ENCODE data around the gene LMTK3. TPM values are rescaled to one million over a fixed set of nuclear protein-coding genes. Genes with fewer than 3 reads are reported as not detected.
"Not testable (repeated sequence)": the region's sequence is repeated elsewhere in the genome, so short reads cannot be mapped to it uniquely, and the experiment has no call there.

Gene LMTK3
- total RNA-seq, 1 donor from 2014 or later: 12.7 TPM

DNA sequence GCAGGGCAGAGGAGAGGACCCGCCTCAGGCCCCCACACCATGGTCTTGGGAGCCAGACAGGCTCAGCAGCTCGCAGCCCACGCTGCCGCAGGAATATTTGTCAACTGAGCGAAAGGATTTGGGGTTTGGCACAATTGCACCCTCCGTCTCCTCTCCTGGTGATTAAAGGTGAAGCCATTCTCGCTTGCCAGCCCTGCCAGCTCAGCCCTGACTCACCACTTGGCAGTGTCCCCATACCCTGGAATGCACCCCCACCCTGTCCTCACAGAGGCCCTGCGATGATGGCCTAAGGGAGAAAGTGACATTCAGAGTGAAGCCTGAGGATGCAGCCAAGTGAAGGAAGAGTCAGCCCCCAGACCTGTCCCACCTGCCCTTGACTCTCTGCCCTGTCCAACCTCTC lies 23.7 kb downstream of the LMTK3 start:
- H3K36me3 Mint-ChIP-seq (ENCODE audit: insufficient read depth): peaks cover 5% of the 10 kb centered on the region
- H3K4me1 Mint-ChIP-seq (ENCODE audit: low read depth): peaks cover 11% of the 10 kb centered on the region
- TF ChIP-seq, protein P1, sequence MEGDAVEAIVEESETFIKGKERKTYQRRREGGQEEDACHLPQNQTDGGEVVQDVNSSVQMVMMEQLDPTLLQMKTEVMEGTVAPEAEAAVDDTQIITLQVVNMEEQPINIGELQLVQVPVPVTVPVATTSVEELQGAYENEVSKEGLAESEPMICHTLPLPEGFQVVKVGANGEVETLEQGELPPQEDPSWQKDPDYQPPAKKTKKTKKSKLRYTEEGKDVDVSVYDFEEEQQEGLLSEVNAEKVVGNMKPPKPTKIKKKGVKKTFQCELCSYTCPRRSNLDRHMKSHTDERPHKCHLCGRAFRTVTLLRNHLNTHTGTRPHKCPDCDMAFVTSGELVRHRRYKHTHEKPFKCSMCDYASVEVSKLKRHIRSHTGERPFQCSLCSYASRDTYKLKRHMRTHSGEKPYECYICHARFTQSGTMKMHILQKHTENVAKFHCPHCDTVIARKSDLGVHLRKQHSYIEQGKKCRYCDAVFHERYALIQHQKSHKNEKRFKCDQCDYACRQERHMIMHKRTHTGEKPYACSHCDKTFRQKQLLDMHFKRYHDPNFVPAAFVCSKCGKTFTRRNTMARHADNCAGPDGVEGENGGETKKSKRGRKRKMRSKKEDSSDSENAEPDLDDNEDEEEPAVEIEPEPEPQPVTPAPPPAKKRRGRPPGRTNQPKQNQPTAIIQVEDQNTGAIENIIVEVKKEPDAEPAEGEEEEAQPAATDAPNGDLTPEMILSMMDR (IDR thresholded peaks at IDR 0.05; ENCODE audit: unreplicated experiment): no peak
- DNase-seq (ENCODE audit: low spot score, unreplicated experiment): no peak
- peaks cover 40% of the 10 kb centered on the region for H3K27me3 Mint-ChIP-seq
- H3K4me3 Mint-ChIP-seq (ENCODE audit: low read depth): no peak overlapping the region
- peak overlapping the region; percentile 83 for H3K27ac Mint-ChIP-seq
- H3K9me3 Mint-ChIP-seq (ENCODE audit: low read depth): no peaks in the 10 kb centered on the region

DNA sequence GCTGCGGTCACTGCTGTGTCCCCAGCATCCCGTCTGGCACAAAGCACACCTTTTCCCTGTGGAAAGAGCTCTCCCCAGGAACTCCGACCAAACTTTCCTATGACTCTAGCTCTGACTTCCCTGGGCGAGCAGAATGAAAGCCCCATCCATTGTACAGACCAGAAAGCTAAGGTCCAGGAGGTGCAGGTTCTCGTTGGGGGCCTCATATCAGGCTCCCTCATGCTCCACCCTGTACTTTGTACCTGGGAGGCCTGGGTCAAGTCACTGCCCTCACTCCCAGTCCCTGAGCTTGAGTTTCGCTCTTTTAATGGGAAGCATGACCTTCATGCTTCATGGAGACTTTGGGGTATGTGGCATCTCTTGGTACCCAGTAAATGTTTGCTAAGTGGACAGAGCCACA lies 24.1 kb downstream of the LMTK3 start:
- no peak for DNase-seq (ENCODE audit: low spot score, unreplicated experiment)
- Mint-ChIP-seq H3K9me3 (ENCODE audit: low read depth) (no peaks in the 10 kb centered on the region), H3K36me3 (ENCODE audit: insufficient read depth) (peaks cover 5% of the 10 kb centered on the region), H3K27me3 (peaks cover 36% of the 10 kb centered on the region), H3K4me1 (ENCODE audit: low read depth) (peaks cover 10% of the 10 kb centered on the region), H3K4me3 (ENCODE audit: low read depth) (no peak overlapping the region), H3K27ac (no peak overlapping the region)
- TF ChIP-seq, protein P1 (IDR thresholded peaks at IDR 0.05; ENCODE audit: unreplicated experiment): no peak

DNA sequence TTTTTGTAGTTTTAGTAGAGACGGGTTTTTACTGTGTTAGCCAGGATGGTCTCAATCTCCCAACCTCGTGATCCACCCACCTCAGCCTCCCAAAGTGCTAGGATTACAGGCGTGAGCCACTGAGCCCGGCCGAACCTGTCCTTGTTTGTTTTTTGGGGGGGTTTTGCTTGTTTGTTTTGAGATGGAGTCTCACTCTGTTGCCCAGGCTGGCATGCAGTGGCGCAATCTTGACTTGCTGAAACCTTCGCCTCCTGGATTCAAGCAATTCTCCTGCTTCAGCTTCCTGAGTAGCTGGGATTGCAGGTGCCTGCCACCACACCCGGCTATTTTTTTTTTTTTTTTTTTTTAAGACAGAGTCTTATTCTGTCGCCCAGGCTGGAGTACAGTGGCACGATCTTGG lies 24.9 kb downstream of the LMTK3 start:
- Mint-ChIP-seq H3K27me3 (peaks cover 28% of the 10 kb centered on the region), H3K27ac (peak overlapping the region; percentile 43)
- H3K4me3 Mint-ChIP-seq (ENCODE audit: low read depth); H3K9me3 Mint-ChIP-seq (ENCODE audit: low read depth); DNase-seq (ENCODE audit: low spot score, unreplicated experiment); H3K36me3 Mint-ChIP-seq (ENCODE audit: insufficient read depth); H3K4me1 Mint-ChIP-seq (ENCODE audit: low read depth): not testable (repeated sequence)

DNA sequence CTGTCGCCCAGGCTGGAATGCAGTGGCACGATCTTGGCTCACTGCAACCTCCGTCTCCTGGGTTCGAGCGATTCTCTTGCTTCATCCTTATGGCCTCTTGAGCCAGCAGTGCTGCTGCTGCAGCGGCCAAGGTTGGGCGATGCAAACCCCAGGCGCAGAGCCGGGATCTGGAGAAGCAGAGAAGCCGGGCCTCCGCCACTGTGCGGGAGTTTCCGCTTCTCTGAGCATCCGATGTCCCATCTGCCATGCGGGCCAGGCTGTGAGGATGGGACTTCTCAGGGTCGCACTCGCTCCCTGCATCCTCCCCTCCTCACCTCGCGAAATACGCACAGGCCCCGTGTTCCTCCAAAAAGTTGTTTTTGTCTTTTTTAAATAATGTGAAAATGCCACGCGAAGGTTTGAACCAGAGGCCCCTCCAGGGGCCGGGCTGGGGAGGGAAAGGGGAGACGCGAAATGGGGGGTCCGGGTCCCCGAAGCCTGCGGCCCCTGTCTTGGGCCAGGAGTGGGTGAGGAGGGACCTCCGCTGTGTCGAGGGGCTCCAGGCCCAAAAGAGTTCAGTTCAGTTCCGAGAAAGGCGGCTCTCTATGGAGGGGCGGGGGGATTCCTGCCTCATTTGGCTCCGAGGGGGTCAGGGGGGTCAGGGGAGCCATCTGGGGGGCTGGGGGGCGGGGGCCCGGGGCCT lies 26.6 kb downstream of the LMTK3 start:
- Mint-ChIP-seq H3K4me3 (ENCODE audit: low read depth) (no peak overlapping the region), H3K4me1 (ENCODE audit: low read depth) (peaks cover 6% of the 10 kb centered on the region), H3K27ac (no peak overlapping the region), H3K9me3 (ENCODE audit: low read depth) (no peaks in the 10 kb centered on the region), H3K27me3 (peaks cover 18% of the 10 kb centered on the region), H3K36me3 (ENCODE audit: insufficient read depth) (peaks cover 10% of the 10 kb centered on the region)
- TF ChIP-seq, protein P1 (IDR thresholded peaks at IDR 0.05; ENCODE audit: unreplicated experiment): no peak
- no peak for DNase-seq (ENCODE audit: low spot score, unreplicated experiment)

DNA sequence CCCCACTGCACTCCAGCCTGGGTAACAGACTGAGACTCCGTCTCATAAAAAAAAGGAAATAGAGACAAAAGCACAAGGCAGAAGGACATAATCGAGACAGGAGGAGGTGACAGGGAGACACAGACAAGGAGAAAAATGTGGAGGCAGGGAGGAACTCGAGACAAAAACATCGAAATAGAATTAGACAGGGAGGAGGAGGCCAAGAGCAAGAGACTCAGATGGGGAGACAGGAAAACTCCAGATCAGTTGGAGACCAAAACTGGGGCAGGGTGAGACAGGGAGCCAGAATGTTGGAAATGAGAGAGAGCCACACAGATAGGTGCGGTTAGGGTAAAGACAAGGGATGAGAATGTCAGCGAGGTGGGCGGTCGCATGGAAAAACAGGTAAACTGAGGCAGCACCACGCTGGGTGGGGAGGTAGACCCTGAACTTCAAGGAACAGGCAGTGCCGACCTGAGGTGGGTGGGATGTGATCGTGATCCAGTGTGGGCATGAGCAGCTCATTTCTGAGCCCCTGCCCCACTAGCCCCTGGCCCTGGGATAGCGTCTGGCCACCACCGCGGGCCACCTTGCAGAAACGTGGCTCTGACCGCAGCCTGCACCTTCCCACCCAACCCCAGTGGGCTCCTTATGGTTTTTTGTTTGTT lies 27.3 kb downstream of the LMTK3 start:
- Mint-ChIP-seq H3K36me3 (ENCODE audit: insufficient read depth) (peaks cover 16% of the 10 kb centered on the region), H3K27ac (no peak overlapping the region)

More for the DNA sequence above, 27.3 kb downstream of the LMTK3 start:
- Mint-ChIP-seq H3K9me3 (ENCODE audit: low read depth) (no peaks in the 10 kb centered on the region), H3K27me3 (peaks cover 12% of the 10 kb centered on the region), H3K4me1 (ENCODE audit: low read depth) (peaks cover 6% of the 10 kb centered on the region), H3K4me3 (ENCODE audit: low read depth) (no peak overlapping the region)
- no peak for DNase-seq (ENCODE audit: low spot score, unreplicated experiment)
- TF ChIP-seq, protein P1 (IDR thresholded peaks at IDR 0.05; ENCODE audit: unreplicated experiment): no peak
